GM19324 (cell line): ENCODE data around the gene CALML3.

Experiments used
- ATAC-seq: cut with Tn5 transposase; IDR thresholded peaks from one replicate; pipeline ENCODE4 v1.9.1; 2021; ENCODE audit warnings: mild to moderate bottlenecking, moderate library complexity; ENCODE audit not compliant: unreplicated experiment, low FRiP score

The CALML3 gene

DNA sequence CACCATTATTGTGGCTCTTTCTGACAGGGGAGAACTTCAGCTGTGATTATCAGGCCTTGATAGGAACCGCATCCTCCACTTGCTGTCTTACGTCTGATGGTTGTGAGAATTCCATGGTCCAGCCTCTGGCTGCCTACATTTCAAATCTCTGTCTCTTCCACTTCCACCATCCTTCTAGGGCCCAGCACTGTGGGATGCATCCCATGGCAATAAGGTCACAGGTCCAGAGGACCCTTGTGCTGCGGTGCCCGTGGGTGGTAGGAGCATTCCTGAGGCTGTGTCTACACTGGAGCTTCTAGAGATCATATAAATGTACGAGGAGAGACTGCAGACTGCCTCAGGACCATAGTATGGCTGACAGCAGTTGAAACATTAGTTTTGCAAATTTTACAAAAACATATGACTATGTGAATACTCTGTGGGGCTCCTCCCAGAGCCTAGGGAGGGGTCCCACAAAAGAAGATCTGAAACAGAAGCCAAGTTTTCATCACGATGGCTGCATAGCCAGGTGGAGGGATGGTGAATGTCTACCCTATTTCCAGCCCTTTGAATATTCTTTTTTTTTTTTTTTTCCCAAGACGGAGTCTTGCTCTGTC is 11.8 kb downstream of the CALML3 start:
- ATAC-seq = no peak

DNA sequence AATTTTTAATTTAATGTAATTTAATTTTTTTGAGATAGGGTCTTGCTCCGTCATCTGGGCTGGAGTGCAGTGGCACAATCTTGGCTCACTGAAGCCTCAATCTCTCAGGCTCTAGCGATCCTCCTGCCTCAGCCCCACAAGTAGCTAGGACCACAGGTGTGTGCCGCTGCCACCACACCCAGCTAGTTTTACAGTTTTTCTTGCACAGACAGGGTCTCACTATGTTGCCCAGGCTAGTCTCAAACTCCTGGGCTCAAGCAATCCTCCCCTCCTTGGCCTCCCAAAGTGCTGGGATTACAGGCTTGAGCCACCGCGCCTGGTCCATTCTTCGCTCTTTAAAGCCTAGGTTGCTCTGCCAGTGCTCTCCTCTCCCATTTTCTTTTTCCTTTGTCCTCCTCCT is 12.9 kb downstream of the CALML3 start:
- no peak for ATAC-seq

DNA sequence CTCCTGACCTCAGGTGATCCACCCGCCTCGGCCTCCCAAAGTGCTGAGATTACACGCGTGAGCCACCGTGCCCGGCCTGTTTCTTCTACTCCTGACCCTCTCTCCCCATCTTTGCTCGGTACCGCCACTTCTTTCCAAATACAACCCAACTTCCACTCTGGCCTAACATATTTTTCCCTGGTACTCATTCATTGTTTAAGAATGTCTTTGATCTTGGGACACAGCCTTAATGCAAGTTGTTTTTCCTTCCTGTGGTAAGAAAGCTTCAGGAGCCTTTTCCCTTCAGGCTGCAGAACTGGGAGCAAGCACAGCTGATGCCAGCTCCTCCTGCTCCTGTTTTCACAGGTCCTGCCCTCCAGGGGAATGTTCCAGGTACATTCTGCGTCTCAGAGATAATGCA is 13.7 kb downstream of the CALML3 start:
- ATAC-seq = no peak

DNA sequence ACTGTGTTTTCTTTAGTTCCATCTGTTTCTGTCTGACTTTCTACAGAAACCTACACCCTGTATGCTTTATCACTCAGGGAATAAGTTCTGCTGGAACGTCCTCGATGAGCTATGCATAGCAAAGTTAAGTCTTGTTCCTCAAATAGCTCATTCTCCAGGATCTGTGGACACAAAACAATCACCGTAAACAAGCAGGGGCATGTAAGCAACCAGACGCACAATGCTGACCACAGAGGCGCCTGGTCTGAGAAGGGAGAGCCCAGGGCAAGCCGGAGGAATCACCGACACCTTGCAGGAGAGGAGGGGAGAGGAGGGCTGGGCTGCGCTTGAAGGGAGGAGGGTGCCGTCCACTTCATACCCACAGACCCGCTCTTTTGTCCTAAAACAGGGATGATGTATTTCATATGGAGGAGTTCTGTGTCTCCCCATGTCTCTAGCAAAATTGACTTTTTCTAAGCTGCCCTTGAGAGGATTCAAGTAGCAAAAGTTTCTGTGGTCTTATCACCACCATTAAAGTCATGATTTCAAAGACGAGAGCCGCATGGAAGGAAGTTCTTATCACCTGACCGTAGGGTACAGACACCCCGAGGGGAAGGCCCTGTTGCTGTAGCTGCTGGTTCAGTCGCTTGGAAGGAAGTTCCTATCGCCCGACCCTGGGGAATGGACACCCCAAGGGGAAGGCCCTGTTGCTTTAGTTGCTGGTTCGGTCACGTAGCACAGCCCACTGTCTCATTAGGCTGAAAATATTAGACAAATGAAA is 14.3 kb downstream of the CALML3 start:
- ATAC-seq = no peak

DNA sequence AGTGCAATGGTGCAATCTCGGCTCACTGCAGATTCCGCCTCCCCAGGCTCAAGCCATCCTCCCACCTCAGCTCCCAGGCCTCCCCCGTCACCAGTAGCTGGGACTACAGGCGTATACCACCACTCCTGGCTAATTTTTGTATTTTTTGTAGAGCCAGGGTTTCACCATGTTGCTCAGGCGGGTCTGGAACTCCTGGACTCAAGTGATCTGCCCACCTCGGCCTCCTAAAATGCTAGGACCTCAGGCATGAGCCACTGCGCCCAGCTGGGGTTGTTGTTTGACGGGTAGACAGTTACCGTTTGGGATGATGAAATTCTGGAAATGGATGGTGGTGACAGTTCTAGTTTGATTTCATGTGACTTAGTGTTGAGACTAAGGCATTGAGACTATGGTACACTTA is 15.3 kb downstream of the CALML3 start:
- no peak for ATAC-seq

DNA sequence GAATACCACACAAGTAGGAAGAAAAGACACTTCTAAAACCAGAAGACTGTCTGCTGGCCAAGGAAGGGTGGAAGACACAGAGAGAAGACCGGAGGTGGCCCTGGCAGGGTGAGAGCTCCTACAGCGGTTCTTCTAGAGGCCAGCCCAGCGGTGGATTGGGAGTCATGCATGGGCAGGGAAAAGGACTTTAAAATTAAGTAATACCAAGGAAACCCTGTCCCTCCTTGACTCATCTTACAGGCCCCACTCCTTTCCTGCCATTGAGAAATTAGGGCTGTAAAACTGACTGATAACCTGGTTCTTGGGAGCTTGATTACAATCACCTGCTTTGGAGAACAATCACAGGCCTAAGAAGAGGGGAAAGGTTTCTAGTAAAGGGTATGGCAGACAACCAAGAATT is 16.1 kb downstream of the CALML3 start:
- no peak for ATAC-seq

DNA sequence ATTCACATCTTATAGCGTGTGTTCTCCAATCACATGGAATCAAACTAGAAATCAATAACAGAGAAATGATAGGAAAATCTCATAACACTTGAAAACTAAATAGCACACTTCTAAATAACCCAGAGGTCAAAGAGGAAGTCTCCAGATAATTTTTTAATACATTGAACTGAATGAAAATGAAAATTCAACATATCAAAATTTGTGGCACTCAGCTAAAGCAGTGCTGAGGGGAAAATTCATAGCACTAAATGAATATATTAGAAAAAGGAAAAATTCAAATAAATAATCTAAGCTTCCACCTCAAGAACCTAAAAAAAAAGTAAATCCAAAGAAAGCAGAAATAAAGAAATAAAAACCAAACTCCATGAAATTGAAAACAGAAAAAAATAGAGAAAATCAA is 17.3 kb downstream of the CALML3 start:
- ATAC-seq = no peak

DNA sequence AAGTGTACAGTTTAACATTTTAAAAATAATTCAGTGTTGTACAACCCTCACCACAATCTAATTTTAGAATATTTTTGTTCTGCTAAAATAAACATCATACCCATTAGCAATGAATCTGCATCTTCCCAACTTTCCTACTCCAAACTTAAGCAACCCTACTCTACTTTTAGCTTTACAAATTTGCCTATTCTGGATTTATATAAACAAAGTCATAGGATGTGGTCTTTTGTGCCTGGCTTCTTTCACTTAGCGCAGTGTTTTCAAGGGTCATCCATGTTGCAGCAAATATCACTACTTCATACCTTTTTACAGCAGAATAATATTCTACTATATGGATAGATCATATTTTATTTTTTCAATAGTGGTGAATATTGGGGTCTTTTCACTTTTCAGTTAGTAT is 18.9 kb downstream of the CALML3 start:
- ATAC-seq = no peak

DNA sequence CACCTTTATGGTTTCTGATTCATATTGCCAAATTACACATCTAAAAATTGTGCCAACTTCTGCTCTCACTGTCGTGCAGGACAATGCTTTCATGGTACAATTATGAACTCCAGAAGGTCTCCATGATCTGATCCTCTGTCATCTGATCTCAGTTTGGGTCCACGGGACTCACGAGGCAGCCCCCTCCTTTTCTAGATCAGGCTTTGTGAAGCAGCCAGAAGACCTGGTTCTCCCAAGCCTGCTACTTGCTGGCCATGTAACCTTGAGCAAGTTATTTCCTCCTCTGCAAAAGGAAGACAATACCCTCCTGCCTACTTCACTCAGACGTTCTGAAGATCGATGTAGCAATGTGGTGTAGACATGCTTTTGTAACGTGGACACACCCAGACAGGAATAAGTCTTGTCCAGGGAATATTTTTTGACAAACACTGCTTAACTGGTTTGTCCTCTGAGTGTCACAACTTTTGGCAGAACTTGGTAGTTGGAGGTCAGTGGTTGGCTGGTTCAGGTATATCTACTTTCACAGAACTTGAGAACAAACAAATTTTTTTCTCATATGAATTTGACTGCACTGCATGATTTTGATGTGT is 19.6 kb downstream of the CALML3 start:
- no peak for ATAC-seq

DNA sequence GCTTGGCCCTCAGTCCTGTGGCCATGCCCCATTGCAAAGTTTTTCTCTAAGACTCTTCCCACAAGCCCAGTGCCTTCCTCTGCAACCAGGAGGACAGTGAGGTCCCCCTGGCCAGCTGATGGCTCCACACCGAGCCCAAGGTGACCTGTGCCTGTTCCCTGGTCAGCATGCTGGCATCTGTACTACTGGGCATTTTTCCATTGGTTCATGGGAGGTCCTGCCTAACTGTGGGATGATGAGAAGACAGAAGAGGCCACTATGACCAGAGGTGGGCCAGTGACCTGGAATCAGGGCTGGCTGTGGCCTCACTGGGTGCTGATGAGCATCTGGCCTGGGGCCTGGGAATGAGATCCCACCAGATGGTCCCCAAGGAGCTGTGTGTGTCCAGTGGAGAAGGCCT is 20.2 kb downstream of the CALML3 start:
- ATAC-seq = no peak

DNA sequence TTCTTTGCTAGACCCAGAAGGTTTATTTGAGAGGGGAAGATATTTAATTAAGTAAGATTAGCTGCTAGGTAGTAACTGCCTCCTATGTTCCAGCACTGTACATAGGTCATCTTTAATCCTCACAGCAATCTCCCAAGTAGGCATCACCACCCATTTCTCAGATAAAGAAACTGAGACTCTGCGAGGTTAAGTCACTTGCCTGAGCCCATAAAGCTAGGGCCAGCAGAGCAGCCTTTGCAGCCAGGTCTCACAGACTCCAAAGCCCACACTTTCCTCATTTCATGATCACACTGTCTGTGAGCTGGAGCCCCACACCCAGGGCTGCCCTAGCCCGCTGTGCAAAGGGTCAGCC is 20.6 kb downstream of the CALML3 start:
- ATAC-seq = no peak

DNA sequence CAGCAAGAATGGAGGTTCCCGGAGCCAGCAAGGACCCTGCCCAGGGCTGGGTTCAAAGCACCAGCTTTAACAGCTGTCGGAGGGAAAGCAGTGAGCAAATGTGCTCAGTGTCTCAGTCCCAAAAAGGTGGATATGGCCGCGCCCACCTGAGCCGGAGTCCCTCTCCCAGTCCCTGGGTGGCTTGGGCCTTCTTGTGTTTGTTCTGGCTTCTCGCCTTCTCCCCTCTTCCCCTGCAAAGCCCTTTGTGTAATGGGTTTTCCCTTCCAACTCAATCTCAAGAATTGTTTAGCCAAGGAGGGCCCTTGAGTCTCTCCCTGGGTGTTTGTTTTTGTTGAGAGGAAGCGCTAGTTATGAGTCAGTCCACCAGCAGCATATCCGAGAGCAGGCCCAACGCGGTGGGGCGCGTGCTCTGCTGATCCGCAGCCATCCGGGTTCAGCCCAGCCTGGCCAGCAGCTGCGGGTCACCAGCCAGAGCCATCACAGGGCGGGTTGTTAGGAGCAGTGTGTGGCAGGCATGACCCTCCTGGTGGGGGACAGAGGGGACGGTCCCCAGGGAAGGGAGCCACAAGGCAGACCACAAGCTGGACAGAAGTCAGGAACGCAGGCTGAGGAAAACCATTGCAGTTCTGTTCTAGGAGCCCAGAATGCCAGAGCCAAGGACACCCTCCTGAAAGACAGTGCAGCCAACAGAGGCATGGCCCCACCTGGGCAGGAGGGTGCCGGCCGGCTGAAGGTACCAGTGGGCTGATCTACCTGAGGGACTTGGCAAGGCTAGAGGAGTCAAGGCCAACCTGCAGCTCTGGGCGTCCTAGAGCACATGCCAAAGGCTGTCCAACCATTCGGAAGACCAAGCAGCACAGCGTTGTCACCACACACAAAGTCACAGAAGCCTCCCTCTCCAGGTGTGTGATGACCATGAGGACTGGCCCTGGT is 21.3 kb downstream of the CALML3 start:
- no peak for ATAC-seq

DNA sequence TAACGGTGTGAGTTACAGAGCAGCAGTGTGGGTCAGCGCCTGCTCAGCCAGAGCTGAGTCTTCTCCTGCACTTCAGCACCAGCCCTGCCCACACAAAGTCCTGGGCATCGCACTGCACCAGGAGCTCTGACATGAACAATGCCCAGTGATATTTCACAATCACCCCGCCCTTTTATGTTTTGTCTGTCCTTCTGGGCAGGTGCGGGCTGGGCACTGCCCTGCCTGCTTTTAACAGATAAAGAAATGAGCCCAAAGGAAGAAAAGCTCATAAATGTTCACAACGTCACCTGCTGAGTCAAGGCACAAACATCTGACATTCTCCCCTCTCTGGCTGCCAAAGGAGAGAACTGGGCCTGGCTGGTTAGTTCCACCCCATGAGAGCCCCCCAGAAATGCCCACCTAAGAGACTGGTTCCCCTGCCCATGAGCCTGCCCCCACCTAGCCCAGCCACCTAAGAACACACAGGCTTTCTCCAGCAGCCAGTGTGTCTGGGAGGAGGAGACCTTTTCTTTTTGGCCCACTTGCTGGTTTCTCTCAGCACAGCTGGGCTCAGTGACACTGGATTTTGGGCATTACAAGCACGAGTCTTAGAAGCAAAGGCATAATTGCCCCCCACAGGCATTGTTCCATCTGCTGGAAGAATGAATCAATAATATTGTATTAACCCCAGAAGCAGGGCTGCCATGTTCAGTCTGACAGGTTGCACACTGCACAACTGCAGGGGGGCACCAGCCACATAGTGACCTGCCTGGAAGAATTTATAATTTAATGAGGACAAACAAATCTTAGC is 22.3 kb downstream of the CALML3 start:
- no peak for ATAC-seq

DNA sequence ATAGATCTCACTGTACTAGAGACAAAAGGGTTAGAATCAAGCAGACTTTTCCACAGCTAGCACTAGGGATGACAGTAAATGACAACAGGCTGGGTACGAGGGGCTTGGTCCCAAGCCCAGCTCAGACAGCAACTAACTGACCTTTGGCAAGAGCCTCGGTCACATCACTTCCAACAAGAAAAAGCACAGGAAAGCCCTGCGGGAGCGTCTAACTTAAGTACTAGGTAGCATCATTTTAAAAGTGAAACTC is 22.8 kb downstream of the CALML3 start:
- ATAC-seq = no peak

DNA sequence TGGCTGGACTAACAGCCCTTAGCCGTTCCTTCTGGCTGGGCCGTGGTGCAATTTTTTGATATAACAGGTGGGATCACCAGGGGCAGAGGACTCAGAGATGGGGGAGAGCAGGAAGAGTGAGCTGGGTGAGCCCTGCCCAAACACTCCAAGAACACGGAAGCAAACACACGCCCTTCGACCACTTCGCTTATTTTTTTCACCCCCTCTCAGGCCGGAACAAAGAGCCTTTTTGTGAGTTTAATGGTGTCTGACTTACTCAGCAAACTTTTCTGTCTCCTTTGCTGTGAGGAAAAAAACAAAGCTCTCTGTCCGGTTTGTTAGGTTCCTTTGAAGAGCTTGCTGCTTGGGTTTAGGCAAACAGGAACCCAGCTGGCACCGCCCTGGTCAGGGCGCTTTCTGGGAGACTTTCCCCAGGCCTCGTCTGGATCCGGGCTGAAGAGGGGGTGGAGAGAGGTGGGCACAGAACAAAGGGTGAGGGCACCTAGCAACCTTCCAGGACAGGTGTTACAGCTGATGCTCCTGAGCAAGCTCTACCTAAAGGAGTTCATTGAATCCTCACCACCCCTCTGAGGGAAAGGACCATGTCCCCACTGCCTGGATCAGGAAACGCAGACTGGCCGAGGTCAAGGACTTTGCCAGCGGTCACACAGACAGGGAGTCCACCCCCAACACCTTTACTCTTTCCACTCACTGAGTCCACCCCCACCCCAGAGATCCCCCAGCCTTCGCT is 23.3 kb downstream of the CALML3 start:
- ATAC-seq = no peak

DNA sequence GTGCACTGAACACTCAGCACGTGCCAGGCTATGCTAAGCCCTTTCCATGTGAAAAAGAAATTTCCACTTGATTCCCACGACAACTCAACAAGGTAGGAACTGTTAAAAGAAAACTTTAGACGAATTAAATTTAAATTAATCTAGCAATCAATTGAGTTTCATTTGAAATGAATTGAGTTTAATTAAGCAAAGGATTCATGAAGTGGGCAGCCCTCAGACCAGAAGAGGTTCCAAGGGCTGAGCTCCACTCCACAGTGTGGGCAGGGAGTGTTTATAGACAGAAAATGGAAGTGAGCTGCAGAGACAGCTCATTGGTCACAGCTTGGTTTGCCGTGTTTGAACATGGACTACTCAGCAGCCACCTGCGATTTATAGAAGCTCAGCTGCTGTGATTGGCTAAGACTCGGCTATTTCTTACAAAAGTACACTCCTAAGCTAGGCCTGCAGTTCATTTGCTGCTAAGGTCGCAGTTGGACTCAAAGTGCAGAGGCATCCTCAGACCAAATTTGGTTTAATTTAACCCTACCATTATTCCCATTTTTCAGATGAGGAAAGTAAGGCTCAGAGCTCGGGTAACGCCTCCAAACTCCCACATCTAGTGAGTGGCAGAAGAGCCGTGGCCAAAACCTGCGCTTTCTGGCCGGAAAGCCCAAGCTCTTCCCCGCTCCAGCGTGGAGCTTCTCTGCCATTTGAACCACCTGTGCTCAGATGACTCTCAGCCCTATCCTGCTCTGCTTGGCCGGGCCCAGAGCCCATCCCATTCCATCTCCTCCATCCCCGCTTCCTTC is 24.9 kb downstream of the CALML3 start:
- ATAC-seq = no peak

DNA sequence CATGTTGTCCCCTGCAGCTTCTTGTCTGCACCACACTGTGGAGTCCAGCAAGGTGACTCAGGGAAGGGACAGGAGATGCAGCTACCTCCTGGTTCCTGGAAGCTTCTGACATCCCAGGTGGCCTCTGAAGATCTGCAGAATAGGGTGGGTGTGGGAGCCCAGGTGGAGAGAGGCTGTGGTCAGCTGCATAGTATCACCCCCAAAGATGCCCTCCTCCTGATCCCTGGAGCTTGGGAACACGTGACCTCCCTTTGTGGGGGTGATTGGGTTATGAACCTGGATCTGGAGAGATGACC is 25.4 kb downstream of the CALML3 start:
- no peak for ATAC-seq

DNA sequence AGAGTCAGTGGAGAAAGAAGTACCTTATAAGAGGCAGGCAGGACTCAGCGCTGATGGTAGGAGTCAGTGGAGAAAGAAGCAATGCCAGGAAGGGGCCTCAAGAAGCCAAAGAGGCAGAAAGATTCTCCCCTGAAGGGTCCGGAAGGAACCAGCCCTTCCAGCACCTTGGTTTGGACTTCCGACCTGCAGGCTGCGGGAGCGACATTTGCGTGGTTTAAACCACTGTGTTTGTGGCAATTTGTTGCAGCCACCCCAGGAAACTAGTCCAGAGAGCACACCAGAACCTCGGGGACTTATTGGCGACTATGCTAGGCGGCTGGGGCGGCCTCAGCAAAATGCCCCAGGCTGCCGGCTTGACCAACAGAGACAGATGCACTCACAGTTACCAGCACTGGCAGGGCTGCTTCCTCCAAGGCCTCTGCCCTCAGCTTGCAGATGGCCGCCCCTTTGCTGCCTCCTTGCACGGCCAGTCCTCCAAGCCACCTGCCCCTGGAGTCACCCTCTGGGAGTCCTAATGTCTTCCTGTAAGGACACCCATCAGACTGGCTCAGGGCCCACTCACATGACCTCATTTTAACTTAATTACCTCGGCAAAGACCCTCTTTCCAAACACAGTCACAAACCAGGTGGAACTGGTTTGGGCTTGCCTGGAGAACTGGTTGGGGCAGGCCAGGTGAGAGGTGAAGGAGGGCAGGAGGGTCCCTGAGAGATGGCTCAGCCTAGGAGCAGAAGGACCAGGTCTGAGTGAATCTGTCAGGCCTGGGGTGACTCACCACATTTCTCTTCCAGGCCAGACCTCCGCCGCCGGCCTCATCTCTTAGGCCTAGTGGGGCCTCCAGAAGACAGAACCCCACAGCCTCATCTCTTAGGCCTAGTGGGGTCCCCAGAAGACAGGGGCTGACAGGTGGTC is 26.1 kb downstream of the CALML3 start:
- ATAC-seq = no peak
